Endometrial microvascular endothelial cells (primary cell): ENCODE measurements around the gene C19orf73. TPM values are rescaled to one million over a fixed set of nuclear protein-coding genes. Genes with fewer than 3 reads are reported as not detected.
"Not testable (repeated sequence)": the region's sequence is repeated elsewhere in the genome, so short reads cannot be mapped to it uniquely, and the experiment has no call there.

Experiments
- in situ Hi-C: cut with HindIII; loops from 2 replicates; pipeline ENCODE4 v1.10.0; 2017; ENCODE audit warnings: low sequenced_read_pairs, low pct_unique_long_range_greater_than_20kb; ENCODE audit errors: inconsistent ontology term
- total RNA-seq: library from RNA; depleted of rRNA; stranded (reverse); fragments of >200 nt; gene quantifications from one replicate; pipeline ENCODE4 v1.2.3, GENCODE V29; 2015; ENCODE audit errors: inconsistent ontology term

The C19orf73 gene
- total RNA-seq, 1 donor from 2014 or later: 0.74 TPM

- in situ Hi-C loops: no loop called here
Observed at GRCh38 chr19:49127674-49128544, 9.0 kb upstream of the C19orf73 start.

GRCh38 chr19:49127225-49127624 lies 8.3 kb upstream of the C19orf73 start:
- in situ Hi-C loops: not testable (repeated sequence)

- in situ Hi-C loops: no loop called here
Observed at GRCh38 chr19:49126575-49126974, 7.6 kb upstream of the C19orf73 start.

GRCh38 chr19:49125025-49125731 lies 6.2 kb upstream of the C19orf73 start:
- in situ Hi-C loops: no loop called here

- in situ Hi-C loops: not testable (repeated sequence)
Observed at GRCh38 chr19:49123285-49123684, 4.3 kb upstream of the C19orf73 start.

- in situ Hi-C loops: not testable (repeated sequence)
Observed at GRCh38 chr19:49121841-49122240, 2.9 kb upstream of the C19orf73 start.

GRCh38 chr19:49120868-49121267 lies 1.9 kb upstream of the C19orf73 start:
- in situ Hi-C loops: no loop called here

GRCh38 chr19:49120325-49120683 lies 1.4 kb upstream of the C19orf73 start:
- in situ Hi-C loops: no loop called here

GRCh38 chr19:49119411-49120324 lies 725 bp upstream of the C19orf73 start, which contains the start of gene PPFIA3:
PPFIA3 (plus strand) TSS chr19:49119544; CDS start chr19:49127874, 8,330 bp downstream.
- in situ Hi-C loops: no loop called here

GRCh38 chr19:49117677-49118564 lies 1.0 kb downstream of the C19orf73 start:
- in situ Hi-C loops: no loop called here

- in situ Hi-C loops: no loop called here
Observed at GRCh38 chr19:49116544-49116943, 2.4 kb downstream of the C19orf73 start.

- in situ Hi-C loops: no loop called here
Observed at GRCh38 chr19:49114630-49115363, 4.1 kb downstream of the C19orf73 start.

GRCh38 chr19:49113762-49114629 lies 4.9 kb downstream of the C19orf73 start, which contains the start of gene LIN7B:
LIN7B (plus strand) TSS chr19:49114370; CDS start chr19:49114405, 35 bp downstream.
- in situ Hi-C loops: no loop called here

GRCh38 chr19:49111218-49111998 lies 7.5 kb downstream of the C19orf73 start:
- in situ Hi-C loops: no loop called here

GRCh38 chr19:49110567-49110966 lies 8.4 kb downstream of the C19orf73 start:
- in situ Hi-C loops: no loop called here
